NOMO-1 (cell line): Measurements from ENCODE around the gene CA5B.
"Not testable (repeated sequence)": the region's sequence is repeated elsewhere in the genome, so short reads cannot be mapped to it uniquely, and the experiment has no call there.

ENCODE experiments used
- DNase-seq, 2 experiments: peaks; one replicate each; lab custom pipeline; 2025; ENCODE audit not compliant: unreplicated experiment in 2 of 2; lab: John Stamatoyannopoulos, UW

Gene CA5B, protein sequence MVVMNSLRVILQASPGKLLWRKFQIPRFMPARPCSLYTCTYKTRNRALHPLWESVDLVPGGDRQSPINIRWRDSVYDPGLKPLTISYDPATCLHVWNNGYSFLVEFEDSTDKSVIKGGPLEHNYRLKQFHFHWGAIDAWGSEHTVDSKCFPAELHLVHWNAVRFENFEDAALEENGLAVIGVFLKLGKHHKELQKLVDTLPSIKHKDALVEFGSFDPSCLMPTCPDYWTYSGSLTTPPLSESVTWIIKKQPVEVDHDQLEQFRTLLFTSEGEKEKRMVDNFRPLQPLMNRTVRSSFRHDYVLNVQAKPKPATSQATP

DNA sequence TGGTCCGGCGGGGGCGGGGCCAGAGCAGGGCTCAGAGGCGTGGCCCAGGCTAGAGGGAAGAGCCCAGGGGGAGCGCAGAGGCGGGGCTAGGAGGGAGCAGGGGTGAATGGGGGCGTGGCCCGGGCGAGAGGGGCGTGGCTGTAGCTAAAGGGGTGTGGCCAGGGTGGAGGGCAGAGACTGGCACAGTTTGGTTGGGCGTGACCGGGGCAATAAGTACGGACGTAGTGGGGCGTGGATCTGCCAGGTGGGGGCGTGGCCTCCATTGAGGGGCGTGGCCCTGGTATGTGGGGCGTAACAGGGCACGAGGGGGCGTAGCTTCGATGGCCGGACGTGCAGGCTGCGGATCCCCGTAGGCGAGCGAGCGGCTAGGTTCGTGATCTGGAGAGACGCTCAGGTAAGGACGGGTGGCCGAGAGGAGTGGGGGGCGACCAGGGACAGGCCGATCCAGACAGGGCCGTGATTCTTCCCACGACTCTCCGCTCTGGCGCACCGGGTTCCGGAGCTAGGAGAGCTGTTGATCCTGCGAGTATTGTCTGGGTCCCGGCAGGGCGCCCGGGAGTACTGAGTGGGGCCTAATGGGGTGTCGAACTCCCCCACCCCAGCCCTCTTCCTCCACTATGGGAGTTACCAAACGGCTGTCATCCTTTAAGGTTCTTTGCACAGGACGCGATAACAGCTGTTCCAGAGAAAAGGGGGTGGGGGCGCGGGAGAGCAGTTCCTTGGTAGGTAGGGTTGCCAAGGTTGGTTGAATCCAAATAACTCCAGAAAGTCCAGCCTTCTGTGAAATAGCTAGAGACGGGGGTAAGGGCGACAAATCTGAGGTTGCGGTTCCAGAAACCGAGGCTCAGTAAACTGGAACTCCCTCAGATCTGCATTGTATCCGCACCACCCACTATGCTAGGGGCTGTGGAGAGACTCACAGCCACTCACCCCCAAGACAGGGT is at the start of gene CA5B:
CA5B (plus strand) TSS at position 312 of the 944 bp plus-strand sequence. CDS start 11,754 bp downstream, outside the sequence.
- peak; percentile 72 to 82 for DNase-seq

DNA sequence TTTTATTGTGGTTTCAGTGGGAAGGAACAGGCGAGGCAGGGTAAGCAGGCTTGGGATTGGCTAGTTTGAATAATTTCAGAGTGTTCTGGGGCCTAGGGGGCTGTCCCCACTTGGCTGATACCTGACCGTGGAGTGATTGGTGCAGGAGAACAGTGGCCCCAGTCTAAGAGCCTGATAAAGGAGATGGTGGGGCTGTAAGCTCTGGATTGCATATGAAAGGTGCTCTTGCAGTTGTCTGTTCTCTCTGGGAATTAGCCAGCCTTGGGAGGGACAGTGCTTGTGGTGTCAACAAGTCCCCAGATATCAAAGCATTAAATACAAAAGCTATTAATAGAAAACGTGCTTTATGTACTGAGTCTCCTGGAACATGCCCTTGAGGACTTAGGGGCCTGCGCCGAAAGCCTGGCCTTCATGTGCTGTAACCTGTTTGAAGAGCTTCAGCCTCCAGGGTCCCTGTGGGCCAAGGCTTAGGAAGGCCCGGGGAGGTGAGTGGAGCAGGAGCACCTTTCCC is 43.1 kb upstream of the CA5B start:
- no peak for DNase-seq

DNA sequence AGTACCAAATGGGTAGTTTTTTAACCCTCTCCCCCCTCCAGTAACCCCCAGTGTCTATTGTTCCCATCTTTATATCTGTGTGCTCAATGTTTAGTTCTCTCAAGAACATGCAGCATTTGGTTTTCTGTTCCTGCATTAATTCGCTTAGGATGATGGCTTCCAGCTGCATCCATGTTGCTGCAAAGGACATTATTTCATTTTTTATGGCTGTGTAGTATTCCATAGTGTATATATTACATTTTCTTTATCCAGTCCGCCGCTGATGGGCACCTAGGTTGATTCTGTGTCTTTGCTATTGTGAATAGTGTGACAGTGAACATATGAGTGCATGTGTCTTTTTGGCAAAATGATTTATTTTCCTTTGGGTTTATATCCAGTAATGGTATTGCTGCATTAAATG is 41.6 kb upstream of the CA5B start:
- DNase-seq: no peak

DNA sequence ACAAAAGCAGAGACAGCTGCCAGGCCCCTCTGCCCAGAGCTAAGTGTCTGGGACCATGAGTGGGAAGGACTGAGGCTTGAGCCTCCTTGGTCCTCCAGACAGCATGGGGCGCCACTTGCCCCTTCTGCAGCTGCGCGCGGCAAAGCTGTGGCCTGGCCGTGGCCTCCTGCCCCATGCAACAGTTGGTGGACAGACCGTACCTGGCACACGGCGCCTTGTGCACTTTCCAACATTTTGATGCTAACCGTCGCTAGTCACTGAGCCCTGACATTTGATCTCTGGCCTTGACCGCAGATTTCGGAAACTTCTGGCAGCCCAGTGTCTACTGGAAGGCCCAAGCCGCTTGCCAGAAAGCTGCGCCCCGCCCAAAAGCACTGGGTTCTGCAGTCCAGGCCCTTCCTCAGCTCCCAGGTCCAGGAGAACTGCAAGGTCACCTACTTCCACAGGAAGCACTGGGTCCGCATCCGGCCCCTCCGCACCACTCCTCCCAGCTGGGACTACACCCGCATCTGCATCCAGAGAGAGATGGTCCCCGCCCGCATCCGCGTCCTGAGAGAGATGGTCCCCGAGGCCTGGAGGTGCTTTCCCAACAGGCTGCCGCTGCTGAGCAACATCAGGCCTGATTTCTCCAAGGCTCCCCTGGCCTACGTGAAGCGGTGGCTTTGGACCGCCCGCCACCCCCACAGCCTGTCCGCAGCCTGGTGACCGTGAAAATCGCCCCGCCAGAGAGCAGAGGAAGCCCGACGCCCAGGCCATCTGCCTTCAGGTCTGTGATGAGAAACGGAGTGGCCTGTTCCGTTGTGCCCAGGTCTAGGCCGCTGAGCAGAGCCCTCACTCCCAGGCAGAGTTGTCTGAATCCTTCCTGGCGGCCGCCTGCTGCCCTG is 35.3 kb upstream of the CA5B start:
- DNase-seq: no peak

DNA sequence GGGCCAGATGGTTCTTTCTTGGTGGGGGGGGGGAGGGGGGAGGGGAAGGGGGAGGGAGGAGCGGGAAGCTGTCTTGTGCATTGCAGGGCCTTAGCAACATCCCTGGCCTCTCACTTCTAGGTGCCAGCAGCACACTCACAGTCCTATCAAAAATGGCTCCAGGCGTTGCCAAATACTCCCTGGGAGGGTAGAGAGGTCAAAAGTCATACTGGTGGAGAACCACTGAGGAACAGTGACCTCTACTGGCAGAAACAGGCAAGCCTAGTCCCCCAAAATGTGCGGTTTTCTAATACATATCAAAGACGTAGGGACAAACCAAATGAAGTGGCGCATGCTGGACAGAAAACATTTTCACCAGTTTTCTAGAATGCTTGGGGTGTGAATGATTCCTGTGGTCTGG is 34.3 kb upstream of the CA5B start:
- not testable (repeated sequence) for DNase-seq

DNA sequence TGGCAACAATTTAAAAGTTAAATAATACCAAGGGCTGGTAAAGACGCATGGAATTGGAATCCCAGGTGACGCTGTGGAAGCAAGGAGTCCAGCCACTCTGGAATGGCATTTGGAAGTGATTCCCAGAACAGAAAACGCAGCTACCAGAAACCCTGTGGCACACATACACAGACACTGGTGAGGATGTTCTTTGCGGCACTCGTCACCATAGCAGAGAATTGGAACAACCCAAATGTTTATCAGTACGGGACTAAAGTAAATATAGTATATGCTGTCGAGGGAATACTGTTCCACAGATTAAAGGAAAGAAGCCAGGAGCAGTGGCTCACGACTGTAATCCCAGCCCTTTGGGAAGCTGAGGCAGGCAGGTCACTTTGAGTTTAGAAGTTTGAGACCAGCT is 33.8 kb upstream of the CA5B start:
- DNase-seq: not testable (repeated sequence)

DNA sequence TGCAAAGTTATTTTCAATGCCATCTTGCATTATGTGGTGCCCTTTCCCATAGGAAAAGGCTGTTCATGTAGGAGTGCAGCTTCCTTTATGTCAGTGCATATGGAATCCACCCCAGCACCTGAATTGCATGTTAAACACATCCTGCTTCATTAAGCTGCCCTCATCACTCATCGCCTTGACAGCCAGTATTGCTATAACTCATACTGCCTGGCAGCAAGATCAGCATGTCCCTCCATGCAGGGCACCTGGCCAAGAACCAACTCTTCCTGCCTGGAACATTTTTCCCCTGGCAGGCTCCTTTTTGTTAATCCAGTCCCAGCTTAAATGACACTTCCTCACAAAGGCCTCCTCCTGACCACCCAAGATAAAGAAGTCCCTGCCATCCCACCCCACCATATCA is 23.5 kb upstream of the CA5B start:
- DNase-seq: no peak

DNA sequence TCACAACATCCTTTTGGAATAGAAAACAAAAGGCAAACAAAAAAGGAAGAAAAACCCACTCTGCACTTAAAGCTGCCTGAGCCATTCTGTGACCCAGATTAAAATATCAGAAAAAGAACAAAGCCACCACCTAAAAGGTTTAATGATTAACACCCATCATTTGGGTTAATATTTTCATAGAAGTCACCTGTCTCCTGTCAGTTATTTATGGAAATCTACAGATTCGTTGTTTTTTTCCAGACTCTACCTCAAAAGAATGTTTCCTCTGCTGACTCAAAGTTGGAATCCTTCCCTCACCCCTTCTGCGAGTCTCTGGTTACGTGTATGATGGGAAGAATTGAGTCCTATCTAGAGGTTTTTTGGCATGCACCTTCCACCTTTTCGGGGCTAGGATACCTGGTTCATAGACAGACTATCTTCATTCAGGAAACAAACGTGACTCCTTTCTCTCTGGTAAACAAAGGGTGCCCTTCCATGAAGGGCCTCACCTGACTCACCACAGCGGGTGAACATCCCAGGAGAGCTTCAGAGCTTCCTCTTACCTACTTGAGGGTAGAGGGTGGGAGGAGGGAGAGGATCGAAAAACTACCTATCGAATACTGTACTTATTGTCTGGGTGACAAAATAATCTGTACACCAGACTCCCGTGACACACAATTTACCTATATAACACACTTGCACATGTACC is 19.6 kb upstream of the CA5B start:
- DNase-seq: no peak

DNA sequence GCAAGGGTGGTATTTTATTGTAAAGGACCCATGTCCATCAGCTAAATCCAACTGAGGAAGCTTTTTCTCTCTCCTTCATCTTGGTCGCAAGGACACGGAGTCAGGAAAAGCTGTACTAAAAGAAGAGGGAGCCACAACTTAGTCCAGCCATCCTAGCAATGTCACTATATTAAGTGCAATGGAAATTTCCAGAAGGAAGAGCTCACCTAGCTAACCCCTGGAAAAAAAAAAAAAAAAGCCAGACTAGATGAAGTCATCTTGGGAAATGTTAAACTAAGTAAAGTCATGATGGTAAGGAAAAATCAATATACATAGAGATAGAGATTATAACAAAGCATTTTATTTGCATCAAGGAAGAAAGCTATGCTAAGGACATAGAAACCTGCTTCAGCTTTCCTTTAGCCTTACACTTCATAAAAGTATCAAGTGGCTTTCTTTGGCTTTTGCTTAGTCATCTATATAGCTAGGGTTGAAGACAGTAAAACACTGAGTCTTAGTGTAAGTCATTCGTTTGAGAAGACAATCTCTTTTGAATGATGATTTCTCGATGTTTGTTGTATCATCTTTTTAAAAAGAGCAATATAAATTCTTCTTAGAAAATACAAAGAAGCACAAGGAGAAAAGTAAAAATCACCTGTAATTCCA is 18.6 kb upstream of the CA5B start:
- no peak for DNase-seq

DNA sequence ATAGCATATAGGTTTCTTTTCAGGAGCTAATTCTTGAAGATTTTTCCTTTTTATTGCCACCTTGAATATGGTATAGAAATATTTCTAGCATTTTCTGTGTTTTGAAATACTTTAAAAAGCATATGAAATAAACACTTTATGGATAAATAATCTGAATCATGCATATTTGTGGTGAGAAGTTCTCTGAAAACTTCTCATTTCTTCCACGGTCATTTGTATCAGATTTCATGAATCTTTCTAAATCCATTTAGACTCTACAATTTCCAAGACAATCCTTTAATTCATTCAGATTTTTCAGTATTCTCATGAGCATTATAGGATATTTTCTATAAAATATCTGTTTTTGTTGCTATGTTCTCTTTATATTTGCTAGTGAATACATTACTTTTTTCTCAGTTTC is 16.2 kb upstream of the CA5B start:
- no peak for DNase-seq

DNA sequence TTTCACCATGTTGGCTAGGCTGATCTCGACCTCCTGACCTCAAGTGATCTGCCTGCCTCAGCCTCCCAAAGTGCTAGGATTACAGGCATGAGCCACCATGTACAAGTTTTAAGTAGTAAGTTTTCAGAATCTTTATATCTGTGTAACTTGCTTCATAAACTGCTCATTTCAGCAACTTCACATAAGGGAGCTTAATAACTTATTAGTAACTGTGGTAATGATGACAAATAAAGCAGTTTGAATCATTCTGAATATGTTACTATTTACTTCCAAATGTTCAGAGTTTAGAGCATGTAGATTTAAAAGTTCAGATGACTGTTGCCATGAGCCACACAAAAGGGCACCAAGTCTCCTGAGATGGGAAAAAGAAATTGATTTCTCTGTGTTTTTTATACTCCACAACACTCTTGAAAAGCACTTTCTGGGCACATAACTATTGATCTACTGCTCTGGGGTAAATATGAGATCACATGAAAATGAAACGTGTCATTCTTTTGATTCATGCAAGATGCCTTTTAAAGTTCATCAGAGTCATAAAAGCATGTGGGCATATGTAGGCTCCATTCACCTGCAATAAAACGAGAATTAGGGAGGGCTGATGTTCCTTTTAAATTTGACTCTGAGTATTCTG is 14.1 kb upstream of the CA5B start:
- DNase-seq: no peak

DNA sequence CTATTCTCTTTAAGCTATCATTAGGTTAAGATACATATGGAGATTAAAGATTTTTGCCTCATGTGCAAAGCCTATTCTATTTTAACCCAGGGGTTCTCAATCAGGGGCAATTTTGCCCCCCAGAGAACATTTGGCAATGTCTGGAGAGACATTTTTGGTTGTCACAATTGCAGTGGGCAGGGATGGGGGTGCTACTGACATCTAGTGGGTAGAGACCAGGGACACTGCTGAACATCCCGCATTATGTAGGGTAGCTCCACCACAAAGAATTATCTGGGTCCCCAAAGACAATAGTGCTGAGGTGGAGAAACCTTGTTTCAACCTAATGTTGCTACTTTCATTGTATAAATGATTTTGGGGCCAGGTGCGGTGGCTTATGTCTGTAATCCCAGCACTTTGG is 13.2 kb upstream of the CA5B start:
- DNase-seq: no peak

DNA sequence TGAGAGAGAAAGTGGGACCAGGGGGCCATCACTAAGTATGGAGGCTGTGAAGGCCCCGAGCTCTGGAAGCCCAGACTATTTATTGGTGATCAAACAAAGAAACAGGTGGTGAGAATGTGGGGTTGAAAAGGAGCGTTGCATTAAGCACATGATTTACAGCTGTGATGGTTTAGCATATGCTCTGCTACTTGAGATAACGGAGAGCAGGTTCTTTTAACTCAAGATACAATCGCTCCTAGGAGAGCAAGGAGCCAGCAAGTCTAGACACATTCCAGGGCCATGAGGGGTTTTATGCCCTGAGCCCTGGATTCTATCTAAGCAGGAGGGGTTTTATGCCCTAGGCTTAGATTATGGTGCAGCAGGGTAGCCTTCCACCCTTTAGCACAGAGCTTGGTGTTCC is 6.7 kb upstream of the CA5B start:
- DNase-seq: not testable (repeated sequence)

DNA sequence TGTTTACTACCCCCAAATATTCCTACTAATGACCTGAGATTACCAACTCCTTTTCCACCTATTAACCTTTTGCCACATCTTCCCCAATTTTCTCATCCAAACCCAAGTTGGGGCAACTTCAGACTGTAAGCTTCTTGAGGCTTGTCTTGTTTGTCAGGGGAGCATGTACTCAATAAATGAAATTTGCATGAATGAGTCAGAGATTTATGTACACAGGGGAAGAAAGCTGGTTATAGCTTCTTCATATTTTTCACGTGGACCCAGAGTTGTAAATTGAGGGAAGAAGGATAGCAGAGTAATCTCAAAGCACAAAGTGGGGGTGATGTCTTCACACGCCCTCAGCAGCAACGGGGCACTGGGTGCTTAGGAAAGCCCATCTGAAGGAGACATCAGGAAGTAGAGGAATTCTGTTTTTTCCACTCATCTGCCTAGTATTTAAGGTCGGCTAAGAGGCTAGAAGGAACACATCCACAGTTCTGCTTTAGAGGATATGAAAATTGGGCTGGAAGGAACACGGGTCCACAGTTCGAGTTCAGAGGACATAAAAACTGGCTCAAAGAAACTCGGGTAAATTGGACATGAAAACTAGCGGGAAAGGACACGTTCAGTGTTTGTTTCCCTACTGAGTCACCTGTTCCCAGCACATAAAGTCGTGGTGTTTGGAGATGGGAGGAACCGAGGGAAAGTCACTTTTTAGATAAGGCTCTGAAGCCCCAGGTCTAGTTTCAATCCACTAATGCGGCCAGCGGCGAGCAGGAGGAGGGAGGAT is 696 bp upstream of the CA5B start:
- peak in 1 of 2 experiments; percentile 32 for DNase-seq

DNA sequence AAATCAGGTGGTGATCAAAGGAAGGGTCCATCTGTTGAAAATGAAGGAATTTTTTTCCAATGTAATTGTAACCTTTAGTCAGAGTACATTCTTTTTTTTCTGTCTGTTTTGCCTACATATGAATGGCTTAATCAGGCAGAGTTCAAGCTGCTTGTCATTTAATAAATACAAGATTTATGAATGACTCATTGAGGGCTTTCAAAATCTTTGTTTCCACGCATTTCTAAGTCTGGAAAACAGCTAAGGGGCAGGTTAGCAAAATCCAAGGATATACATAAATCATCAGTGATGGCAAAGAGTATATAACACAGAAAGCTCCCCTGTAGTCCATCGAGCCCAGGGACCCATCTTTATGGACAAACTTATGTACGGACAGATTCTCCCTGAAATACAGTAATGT is 1.8 kb downstream of the CA5B start:
- DNase-seq: no peak

DNA sequence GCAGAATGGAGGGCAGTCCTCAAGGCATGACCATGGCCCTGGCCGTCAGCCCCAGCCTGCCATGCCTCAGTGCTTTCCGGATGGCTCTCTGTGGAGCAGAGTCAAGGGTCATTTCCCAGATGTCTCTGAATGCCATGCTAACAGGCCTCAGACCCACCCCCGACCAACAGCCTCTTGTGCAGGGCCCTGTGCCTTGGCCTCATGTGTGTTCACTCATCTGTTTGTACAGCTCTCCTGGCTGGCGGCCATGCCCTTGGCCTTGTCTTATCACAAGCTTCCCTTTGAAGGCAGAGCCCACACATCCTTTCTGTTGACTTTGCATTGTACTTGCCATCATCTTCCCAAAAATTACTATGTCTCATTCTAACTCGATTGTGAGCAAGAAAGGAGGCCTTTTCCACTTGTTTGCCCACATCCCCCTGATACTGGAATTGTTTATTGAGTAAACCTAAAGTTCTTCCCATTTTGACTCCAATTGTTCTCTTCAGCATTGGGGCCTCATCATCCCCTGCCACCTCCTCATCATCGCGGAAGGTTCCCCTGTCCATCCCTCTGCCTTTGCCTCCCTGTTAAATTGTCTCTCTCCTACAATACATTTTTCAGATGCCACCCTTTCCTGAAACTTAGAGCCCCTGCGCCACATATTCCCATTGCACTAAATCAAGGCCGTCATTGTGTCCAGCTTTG is 6.3 kb downstream of the CA5B start:
- DNase-seq: no peak

DNA sequence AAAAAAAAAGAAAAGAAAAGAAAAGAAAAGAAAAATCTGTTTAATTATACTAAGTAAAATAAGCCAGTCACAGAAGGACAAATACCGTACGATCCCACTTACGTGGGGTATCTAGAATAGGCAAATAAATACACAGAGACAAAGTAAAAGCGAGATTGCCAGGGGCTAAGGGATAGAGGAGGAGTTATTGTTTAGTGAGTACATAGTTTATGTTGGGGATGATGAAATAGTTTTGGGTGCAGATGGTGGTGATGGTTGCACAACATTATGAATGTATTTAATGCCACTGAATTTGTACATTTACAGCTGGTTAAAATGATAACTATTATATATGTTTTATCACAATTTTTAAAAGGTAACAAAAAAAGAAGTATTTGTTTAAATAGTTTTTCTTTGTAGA is 7.1 kb downstream of the CA5B start:
- peak; percentile 32 to 74 for DNase-seq

DNA sequence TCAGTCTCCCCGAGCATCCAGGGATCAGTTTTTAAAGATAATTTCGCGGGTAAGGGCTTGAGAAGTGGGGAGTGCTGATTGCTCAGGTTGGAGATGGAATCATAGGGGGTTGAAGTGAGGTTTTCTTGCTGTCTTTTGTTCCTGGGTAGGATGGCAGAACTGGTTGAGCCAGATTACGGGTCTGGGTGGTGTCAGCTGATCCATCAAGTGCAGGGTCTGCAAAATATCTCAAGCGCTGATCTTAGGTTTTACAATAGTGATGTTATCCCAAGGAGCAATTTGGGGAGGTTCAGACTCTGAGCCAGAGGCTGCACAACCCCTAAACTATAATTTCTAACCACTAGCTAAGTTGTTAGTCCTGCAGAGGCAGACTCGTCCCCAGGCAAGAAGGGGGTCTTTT is 8.6 kb downstream of the CA5B start:
- not testable (repeated sequence) for DNase-seq
